Measurements from ENCODE around the gene CSPG4. TPM values are rescaled to one million over a fixed set of nuclear protein-coding genes. Genes with fewer than 3 reads are reported as not detected.
"Not testable (repeated sequence)": the region's sequence is repeated elsewhere in the genome, so short reads cannot be mapped to it uniquely, and the experiment has no call there.

The CSPG4 gene
- total RNA-seq (2014; rRNA removed; shearing (Covaris generic)), result 32.3 and 34.4 TPM in 2 replicates

GRCh38 chr15:75712668-75713337 is at the start of gene CSPG4:
TSS of gene CSPG4 (minus strand) at chr15:75712848. CDS start at chr15:75712755, 93 bp downstream.
- in situ Hi-C loops (cut with HindIII; ENCODE audit: low sequenced_read_pairs), result no loop called here
- DNase-seq (ENCODE audit: low spot score), result no peak

DNA sequence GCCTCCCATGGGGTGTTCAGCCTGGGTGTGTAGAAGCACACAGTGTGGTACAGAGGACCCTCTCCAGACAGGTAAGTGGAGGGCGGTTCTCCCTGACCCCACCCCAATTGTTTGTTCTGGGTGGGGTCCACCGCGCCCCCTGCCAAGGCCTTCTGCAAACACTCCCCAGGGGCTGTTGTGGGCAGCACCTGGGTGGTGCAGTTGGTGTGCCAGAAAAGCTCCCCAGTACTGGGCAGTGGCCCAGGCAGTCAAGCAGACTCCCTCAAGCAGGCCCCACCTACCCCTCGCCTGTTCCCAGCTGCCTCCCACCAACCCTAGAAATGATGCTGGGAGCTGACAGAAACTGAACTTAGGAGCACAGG is 49.7 kb upstream of the CSPG4 start:
- DNase-seq (ENCODE audit: low spot score); in situ Hi-C loops (cut with HindIII; ENCODE audit: low sequenced_read_pairs): not testable (repeated sequence)

GRCh38 chr15:75761446-75762356 is 49.1 kb upstream of the CSPG4 start:
- no peak for DNase-seq (ENCODE audit: low spot score)
- in situ Hi-C loops (cut with HindIII; ENCODE audit: low sequenced_read_pairs), result no loop called here

DNA sequence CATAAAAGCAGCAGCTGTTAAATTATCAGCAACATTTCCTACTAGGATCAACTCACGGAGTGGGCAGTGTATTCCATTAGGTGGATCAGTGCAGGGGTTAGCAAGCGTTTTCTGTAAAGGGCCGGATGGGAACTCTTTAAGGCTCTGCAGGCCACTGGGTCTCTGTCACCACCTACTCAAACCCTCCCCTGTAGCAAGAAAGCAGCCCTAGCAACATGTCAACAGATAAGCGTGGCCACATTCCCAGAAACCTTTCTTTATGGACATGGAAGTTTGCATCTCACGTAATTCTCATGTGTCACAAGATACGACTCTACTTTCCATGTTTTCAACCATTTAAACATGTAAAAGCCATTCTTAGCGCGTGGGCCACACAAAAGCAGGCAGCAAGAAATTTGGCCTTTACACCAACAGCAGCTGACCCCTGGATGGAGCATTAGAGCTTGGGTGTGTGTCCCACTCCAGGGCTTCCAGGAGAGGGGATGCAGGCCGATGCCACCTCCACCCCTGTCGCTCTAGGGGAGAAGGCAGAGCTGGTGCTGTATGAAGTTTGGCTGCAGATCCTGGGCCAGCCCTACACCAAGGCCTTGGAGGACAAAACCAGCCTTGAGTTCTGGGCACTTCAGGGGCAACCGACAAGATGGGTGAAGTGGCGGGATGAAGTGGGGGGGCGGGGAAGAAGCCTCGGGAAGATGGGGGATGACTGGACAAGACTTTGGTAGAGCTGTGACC is 48.2 kb upstream of the CSPG4 start:
- no peak for DNase-seq (ENCODE audit: low spot score)
- in situ Hi-C loops (cut with HindIII; ENCODE audit: low sequenced_read_pairs), result no loop called here

GRCh38 chr15:75760131-75760520 is 47.5 kb upstream of the CSPG4 start:
- in situ Hi-C loops (cut with HindIII; ENCODE audit: low sequenced_read_pairs); DNase-seq (ENCODE audit: low spot score): not testable (repeated sequence)

GRCh38 chr15:75759416-75760130 is 46.9 kb upstream of the CSPG4 start:
- in situ Hi-C loops (cut with HindIII; ENCODE audit: low sequenced_read_pairs), result no loop called here

DNA sequence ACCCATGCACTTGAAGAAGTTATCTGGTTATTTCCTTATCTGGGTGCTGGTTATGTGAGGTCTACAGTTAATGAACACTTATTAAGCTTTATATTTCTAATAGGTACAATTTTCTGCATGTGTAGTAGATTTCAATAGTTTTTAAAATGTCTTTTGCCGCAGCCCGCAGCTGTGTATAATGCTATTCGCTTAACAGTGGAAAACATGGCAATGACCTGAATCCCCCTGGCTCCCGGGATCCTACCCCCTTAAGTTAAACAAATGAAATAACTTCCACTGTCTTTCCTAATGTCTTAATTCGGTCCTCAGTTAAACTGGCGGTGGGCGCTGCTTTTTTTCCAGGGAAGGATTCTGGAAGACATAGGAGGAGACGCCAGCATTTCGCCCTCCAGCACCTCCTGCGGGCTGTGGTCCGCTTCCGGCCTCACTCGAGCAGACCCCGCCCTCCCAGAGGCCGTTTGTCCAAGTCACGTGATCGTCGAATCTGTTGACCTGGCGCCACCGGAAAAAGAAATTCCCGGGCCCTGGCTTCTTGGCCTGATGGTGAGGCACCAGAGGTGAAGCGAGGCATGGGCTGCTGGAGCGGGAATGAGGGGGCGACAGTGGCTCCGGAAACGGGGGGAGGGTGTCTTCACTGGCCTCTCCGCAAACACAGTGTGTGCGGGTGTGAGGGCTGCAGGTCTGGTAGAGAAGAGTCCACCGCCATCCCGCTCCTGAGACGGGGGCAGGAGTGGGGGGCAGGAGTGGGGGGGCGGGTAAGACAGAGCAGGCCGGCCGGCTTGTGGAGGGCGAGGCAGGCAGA is 45.6 kb upstream of the CSPG4 start:
- in situ Hi-C loops (cut with HindIII; ENCODE audit: low sequenced_read_pairs), result no loop called here
- peak; percentile 95 for DNase-seq (ENCODE audit: low spot score)

More at GRCh38 chr15:75759416-75760130, 46.9 kb upstream of the CSPG4 start:
- DNase-seq (ENCODE audit: low spot score), result no peak

GRCh38 chr15:75754871-75755270 is 42.2 kb upstream of the CSPG4 start:
- in situ Hi-C loops (cut with HindIII; ENCODE audit: low sequenced_read_pairs); DNase-seq (ENCODE audit: low spot score): not testable (repeated sequence)

DNA sequence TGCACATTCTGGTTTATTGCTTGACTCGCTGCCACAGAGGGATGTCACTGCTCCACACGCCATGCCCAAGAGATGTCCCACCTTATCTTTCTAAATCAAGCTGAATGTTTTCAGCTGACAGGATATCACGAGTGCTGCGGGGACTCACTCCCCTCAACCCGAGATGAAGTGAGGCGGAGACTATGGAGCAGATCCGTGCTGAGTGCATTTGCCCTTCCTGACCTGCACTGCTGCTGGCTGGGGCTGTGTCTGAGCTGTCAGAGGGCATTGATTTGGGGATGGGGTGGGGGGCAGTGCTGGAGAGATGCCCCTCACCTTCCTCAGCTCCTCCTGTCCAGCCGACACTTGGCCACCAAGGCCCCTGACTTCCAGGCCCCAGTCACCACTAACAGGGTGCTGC is 40.5 kb upstream of the CSPG4 start:
- in situ Hi-C loops (cut with HindIII; ENCODE audit: low sequenced_read_pairs), result no loop called here
- DNase-seq (ENCODE audit: low spot score), result no peak

DNA sequence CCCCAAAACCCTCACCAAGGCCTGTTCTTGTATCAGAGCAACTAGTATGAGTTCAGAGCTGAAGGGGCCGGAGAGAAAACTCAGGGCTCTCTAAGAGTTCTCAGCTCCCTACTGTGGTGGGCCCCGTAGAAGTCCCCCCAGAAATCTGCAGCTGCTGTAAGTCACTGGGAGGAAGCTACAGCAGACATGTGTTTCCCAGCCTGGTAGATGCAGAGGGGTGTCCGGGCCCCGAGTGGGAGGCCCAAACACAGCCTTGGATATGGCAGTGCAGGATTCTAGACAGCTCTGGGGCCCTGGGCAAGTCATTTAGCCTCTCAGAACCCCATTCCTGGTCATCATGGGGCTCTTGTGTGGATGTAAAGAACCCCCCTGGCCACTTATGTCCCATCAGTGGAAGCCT is 39.2 kb upstream of the CSPG4 start:
- in situ Hi-C loops (cut with HindIII; ENCODE audit: low sequenced_read_pairs), result no loop called here
- no peak for DNase-seq (ENCODE audit: low spot score)

DNA sequence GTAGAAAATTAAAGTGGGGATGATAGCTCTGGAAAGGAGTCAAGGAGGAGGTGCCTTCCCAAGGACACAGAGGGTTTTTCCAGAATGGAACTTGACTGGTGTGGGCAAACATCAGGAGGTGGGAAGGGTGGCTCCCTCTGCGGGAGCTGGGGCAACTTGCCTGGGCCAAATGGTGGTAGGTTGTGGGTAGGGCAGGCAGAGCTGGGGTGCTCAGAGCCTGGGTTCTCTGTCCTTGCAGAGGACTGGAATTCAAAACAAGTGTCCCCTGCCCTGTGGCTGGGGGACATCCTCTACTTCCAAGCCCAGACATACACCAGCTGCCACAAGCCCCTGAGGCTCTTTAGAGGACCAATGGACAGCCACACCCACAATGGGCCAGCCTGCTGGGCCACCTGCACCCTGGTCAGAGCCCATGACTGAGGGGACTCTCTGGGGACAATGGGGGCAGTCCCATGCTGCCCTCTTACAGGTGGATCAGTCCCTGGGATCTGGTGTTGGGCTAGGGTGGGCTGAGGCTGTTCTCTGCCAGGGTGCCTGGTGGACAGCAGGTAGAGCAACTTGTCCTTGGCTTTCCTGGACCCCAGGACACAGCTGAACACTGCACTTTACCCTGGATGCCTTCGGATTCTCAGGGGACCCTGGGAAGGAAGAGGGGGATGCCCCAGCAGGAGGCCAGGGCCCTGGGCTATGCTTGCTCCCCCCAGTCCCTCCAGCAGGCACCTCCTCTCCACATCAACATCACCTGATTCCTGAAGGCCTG is 38.6 kb upstream of the CSPG4 start:
- no peak for DNase-seq (ENCODE audit: low spot score)
- in situ Hi-C loops (cut with HindIII; ENCODE audit: low sequenced_read_pairs), result no loop called here

DNA sequence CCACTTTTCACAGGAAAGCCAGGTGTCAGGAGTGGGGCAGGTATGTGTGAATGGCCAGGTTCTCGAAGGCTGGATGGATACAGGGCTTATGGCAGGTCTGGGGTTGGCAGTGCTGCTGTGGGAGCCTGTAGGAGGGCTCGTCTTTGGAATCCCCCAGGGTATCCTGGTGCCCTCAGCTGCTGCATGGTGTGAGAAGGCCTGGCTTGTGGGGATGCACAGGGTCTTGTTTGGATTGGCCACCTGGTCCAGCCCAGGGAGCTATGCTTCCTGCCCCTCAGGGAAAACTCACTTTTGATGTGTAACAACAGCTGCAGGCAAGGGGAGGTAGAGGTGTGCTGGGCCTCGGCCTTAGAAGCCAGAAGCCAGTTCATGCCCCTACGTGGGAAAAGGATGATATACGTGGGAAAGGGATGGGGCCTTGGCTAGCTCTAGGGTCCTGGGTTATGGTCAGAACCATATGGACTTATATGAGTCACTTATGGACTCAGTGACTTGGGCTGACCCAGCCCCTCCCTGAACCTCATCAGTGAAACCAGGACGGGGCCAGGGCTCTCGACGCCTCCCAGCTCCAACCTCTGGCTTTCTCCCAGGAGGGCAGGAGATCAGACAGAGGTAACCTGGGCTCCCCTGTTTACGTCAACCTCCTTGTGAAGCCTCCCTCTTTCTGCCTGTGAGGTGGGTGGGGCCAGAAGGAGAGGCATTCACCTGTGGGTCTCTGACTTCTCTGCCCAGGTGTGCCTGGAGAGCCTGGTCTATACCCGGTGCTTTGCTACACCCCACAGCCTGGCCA is 37.8 kb upstream of the CSPG4 start:
- in situ Hi-C loops (cut with HindIII; ENCODE audit: low sequenced_read_pairs), result no loop called here
- no peak for DNase-seq (ENCODE audit: low spot score)

DNA sequence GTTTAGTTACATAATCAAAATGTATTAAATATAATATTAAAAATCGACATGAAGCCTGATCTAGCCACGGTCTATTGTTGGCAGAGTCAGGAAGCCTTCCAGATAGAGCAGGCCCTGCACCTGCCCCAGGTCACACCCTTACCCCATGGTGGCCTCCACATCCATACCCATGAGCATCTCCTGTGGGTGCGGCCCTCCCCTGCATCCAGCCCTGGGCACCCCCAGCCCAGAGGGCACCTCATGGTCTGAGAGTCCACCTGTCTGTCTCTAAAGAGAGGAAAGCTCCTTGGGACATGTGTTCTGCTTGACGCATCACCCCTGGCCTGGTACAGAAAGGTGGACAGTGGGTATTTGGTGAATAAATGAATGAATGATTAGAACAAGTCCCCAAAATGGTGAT is 37.2 kb upstream of the CSPG4 start:
- in situ Hi-C loops (cut with HindIII; ENCODE audit: low sequenced_read_pairs), result no loop called here
- no peak for DNase-seq (ENCODE audit: low spot score)

- DNase-seq (ENCODE audit: low spot score); in situ Hi-C loops (cut with HindIII; ENCODE audit: low sequenced_read_pairs): not testable (repeated sequence)
Measured at GRCh38 chr15:75748882-75749281, 36.2 kb upstream of the CSPG4 start.

DNA sequence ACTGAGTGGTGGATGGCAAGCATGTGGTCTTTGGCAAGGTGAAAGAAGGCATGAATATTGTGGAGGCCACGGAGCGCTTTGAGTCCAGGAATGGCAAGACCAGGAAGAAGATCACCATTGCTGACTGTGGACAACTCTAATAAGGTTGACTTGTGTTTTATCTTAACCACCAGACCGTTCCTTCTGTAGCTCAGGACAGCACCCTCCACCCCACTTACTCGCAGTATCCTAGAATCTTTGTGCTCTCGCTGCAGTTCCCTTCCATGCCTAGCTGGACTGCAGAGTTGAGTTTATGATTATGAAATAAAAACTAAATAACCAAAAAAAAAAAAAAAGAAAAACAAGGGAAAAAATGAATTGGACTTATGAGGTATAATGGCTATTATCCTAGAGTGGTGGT is 34.5 kb upstream of the CSPG4 start:
- DNase-seq (ENCODE audit: low spot score); in situ Hi-C loops (cut with HindIII; ENCODE audit: low sequenced_read_pairs): not testable (repeated sequence)

DNA sequence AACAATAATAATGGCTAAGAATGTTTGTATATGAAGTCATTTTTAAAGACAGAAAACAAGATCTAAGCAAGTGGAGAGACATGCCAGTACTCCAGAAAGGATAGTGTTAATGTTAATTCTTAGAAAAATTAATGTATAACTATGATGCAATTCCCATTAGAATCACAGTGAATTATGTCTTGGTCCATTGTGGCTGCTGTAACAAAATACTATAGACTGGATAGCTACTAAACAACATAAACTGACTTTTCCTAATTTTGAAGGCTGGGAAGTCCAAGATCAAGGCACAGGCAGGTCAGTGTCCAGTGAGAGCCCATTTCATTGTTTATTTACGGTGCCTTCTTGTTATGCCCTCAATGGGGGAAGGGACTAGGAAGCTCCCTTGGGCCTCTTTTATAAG is 32.7 kb upstream of the CSPG4 start:
- in situ Hi-C loops (cut with HindIII; ENCODE audit: low sequenced_read_pairs), result no loop called here

GRCh38 chr15:75742346-75742745 is 29.7 kb upstream of the CSPG4 start:
- DNase-seq (ENCODE audit: low spot score); in situ Hi-C loops (cut with HindIII; ENCODE audit: low sequenced_read_pairs): not testable (repeated sequence)

More for the DNA sequence above, 32.7 kb upstream of the CSPG4 start:
- no peak for DNase-seq (ENCODE audit: low spot score)

Data from G401 (cell line).